HG02642 (cell line): ENCODE measurements around the gene LTBR.
"Not testable (repeated sequence)": the region's sequence is repeated elsewhere in the genome, so short reads cannot be mapped to it uniquely, and the experiment has no call there.

Experiments used
- ATAC-seq: cut with Tn5 transposase; IDR thresholded peaks from one replicate; pipeline ENCODE4 v1.9.1; 2021; ENCODE audit warnings: mild to moderate bottlenecking; ENCODE audit not compliant: unreplicated experiment, poor library complexity

Gene LTBR

GRCh38 chr12:6420364-6420763, 36.4 kb downstream of the LTBR start:
- ATAC-seq: no peak

DNA sequence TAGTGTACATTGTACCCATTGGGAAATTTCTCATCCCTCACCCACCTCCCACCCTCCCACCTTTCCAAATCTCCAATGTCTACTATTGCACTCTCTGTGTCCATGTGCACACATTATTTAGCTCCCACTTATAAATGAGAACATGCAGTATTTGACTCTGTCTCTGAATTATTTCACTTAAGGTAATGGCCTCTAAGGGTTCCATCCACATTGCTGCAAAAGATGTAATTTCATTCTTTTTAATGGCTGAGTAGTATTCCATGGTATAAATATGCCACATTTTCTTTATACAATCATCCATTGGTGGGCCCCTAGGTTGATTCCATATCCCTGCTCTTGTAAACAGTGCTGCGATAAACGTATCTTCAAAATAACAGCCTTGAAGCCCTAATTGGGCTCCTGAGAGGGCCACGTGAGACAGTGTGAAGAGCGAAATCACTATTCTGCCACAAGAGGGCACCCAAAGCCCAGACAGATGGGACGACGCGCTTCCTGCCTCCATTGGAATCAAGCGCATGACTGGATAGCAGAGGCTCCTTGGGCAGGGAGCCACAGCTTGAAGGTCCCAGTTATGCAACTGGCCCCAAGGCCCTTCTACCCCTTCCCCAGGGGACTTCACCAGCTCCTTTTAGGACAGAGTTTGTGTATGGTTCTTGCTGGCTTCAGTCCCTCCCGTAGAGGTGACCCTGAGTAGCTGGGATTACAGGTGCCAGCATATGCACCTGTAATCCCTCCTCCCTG, 39.5 kb downstream of the LTBR start:
- peak; percentile 38 for ATAC-seq

DNA sequence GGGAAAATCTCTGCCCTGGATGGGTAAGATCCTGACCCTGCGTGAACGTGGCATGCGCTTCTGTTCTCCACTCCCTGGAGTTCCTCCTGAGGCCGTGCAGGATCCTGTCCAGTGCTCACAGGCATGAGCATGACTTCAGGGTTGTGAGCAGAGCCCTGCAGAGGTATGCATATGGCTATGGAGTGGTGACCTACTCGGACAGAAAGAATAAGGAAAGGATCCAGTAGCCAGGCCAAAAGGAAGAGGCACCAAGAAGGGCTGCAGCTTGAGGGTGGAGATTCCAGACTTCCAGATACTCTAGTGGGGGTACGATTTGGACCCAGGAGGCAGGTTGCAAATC, 40.0 kb downstream of the LTBR start:
- no peak for ATAC-seq

DNA sequence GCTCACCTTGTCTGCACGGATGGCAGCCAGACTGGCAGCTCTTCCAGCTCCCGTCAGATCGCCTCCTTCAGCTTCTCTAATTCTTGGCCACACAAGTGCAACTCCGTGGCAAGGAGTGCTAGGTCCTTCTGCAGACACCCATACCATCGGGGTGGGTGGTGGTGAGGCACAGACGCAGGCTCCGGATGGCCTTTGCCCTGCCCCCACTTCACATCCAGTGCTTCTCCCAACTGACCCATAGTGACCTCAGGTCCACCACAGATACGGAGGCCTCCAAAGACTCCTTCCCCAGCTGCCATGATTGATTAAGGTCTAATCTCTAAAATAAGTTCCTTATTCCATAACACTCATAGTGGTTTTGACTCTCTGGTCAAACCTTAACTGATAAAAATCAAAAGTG, 40.9 kb downstream of the LTBR start:
- ATAC-seq: no peak

DNA sequence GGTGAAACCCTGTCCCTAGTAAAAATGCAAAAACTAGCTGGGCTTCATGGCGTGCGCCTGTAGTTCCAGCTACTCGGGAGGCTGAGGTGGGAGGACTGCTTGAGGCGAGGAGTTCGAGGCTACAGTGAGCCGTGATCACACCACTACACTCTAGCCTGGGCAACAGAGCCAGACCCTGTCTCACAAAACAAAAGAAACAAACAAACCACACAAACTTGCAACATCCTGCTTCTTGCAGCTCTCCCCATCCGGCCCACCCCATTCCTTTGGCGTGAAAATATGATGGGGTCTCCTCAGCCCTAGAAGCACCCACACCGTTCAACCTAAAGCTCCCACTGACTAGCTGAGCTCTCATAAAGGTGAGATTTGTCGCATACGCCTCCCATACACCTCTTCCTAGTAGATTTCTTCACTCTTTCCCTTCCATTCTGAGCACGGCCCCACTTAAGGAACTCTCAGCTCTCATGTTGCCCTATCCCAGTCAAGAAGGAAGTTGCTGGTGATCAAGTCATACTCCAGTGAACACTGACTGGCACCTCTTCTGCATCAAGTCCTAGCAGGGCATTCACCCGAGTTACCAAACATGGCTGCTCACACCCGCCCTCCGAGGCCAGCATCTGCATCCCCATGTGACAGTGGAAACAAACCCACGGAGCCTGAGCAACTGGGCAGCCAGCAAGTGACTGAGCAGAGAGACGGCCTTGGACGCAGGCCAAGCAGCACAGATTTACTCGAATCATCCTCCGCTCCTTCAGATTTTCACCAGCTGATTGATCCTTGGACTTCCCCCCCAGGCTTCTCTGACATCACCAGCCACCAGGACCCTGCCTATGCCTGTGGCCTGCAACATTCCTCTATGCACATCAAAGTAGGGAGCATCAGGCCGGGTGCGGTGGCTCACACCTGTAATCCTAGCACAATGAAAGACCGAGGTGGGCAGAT, 41.9 kb downstream of the LTBR start:
- no peak for ATAC-seq

- ATAC-seq: peak; percentile 72
These were observed 43.1 kb downstream of the LTBR start for GRCh38 chr12:6426882-6427671.

- not testable (repeated sequence) for ATAC-seq
These were observed 43.8 kb downstream of the LTBR start for GRCh38 chr12:6427796-6428195.

DNA sequence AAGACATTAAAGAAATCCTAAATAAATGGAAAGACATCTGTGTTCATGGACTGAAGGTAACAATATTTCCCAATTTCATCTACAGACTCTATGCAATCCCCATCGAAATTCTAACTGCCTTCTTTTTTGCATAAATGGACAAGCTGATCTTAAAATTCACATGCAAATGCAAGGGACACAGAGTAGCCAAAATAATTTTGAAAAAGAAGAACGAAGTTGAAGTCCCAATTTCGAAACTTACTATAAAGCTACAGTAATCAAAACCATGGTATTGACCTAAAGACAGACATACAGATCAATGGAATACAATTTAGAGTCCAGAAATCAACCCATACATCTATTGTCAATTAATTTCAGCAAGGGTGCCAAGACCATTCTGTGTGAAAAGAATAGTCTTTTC, 44.4 kb downstream of the LTBR start:
- no peak for ATAC-seq

- no peak for ATAC-seq
These were observed 46.4 kb downstream of the LTBR start for GRCh38 chr12:6430124-6430989.

- ATAC-seq: no peak
These were observed 49.0 kb downstream of the LTBR start for GRCh38 chr12:6432991-6433390.

- no peak for ATAC-seq
These were observed 50.5 kb downstream of the LTBR start for GRCh38 chr12:6434205-6435140.

GRCh38 chr12:6435961-6436715, 52.2 kb downstream of the LTBR start:
- no peak for ATAC-seq

- ATAC-seq: no peak
These were observed 53.6 kb downstream of the LTBR start for GRCh38 chr12:6437586-6437985.

- ATAC-seq: no peak
These were observed 54.4 kb downstream of the LTBR start for GRCh38 chr12:6438345-6438744.

DNA sequence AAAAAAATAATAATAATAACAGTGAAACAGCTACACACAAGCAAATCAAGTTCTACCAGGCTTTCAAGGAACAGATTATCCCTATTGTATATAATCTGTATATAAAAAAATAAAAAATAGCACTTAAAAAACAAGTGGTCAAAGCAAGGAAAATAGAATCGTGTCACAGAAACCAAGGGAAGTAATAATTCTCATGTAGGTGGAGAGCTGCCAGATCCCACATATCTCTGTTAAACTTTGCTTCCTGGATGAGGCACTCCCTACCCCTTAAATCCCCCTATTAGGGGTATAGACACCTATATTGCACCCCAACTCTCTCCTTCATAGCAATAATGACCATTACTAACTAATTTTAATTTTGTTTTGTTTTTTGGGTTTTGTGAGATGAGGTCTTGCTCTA, 56.4 kb downstream of the LTBR start:
- no peak for ATAC-seq
